Measurements from ENCODE around the gene ASXL2. TPM values are rescaled to one million over a fixed set of nuclear protein-coding genes. Genes with fewer than 3 reads are reported as not detected.

Gene ASXL2
- total RNA-seq, 1 experiment from 2014 or later, result 34.5 TPM

DNA sequence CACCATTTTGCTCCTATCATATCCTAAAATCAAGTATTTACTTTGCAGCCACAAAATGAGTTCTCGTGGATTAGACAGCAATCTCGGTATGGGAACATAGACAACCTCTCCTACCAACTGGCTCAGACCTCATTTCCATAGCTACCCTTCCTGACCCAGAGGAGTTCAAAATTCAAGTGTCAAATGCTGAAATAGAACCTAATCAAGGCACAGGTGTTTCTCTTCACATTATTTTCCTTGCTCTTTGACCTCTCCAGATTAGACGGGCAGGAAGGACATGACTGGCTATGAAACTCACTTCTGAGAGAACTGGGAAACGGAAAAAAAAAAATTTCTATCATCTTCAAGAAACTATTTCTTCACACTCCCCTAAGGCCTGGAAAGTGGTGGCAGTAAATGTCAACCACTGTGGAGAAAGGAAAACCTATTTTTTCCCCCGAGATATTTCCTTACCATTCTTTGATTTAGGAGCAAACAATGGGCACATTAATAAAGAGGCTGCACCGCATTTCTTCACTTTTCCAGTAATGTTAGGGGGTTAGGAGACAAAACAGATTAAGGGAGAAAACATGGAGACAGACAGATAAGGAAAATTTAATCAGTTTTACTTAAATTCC lies 141.3 kb downstream of the ASXL2 start:
- no peak for TF ChIP-seq CTCF (conservative IDR thresholded peaks at IDR 0.05; ENCODE audit: low read depth, low read length)
- no peak for TF ChIP-seq EZH2 (IDR thresholded peaks at IDR 0.05; ENCODE audit: borderline replicate concordance, low read depth, low read length, poor library complexity, severe bottlenecking)
- intact Hi-C loops (cut with micrococcal nuclease; ENCODE audit: unreplicated experiment), result no loop called here
- Histone ChIP-seq H3K9me3 (ENCODE audit: low read depth, low read length, poor library complexity, severe bottlenecking) (no peaks in the 10 kb centered on the region), H3K27ac (ENCODE audit: low read depth, low read length, poor library complexity, severe bottlenecking) (no peak overlapping the region), H3K4me1 (ENCODE audit: insufficient read depth, low read length, poor library complexity, severe bottlenecking) (peaks cover 19% of the 10 kb centered on the region), H3K4me3 (ENCODE audit: low read depth, low read length, poor library complexity, severe bottlenecking) (no peak overlapping the region), H3K36me3 (ENCODE audit: insufficient read depth, low read length, poor library complexity, severe bottlenecking) (no peaks in the 10 kb centered on the region), H3K27me3 (replicated peaks; ENCODE audit: insufficient read depth, low read depth, low read length, poor library complexity) (no peaks in the 10 kb centered on the region)
- ChIA-PET POLR2A (ENCODE audit: low non-redundant PET) (no interaction called here), CTCF (no interaction called here)
- no peak for DNase-seq (ENCODE audit: low spot score)
- BruUV-seq (replicated peaks), result no TSS peak

DNA sequence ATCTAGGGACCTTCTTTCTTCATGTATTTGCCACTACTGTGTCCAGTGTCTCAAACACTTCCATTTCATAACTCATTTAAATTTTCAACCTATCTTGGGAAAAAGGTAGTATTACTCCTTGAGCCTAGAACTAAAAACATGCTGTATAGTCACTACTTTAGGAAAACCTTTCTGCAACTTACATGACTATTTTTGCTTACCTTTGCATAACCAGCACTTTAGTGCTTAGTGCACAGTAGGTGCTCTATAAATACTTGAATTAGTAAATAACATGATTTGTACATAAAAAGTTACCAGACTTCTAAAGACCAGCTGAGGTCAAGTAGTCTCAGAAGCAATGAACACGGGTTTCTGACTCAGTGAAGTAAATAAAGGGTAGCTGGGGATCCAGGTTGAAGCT lies 142.5 kb downstream of the ASXL2 start:
- intact Hi-C loops (cut with micrococcal nuclease; ENCODE audit: unreplicated experiment), result no loop called here
- no peaks in the 10 kb centered on the region for H3K9me3 ChIP-seq (ENCODE audit: low read depth, low read length, poor library complexity, severe bottlenecking)
- no peak overlapping the region for H3K27ac ChIP-seq (ENCODE audit: low read depth, low read length, poor library complexity, severe bottlenecking)
- POLR2A ChIA-PET (ENCODE audit: low non-redundant PET), result no interaction called here
- CTCF ChIA-PET, result no interaction called here
- BruUV-seq (replicated peaks), result no TSS peak
- TF ChIP-seq EZH2 (IDR thresholded peaks at IDR 0.05; ENCODE audit: borderline replicate concordance, low read depth, low read length, poor library complexity, severe bottlenecking) (no peak), CTCF (conservative IDR thresholded peaks at IDR 0.05; ENCODE audit: low read depth, low read length) (no peak)
- peaks cover 9% of the 10 kb centered on the region for H3K4me1 ChIP-seq (ENCODE audit: insufficient read depth, low read length, poor library complexity, severe bottlenecking)
- no peak for DNase-seq (ENCODE audit: low spot score)
- H3K27me3 ChIP-seq (replicated peaks; ENCODE audit: insufficient read depth, low read depth, low read length, poor library complexity), result no peaks in the 10 kb centered on the region
- H3K4me3 ChIP-seq (ENCODE audit: low read depth, low read length, poor library complexity, severe bottlenecking), result no peak overlapping the region
- no peaks in the 10 kb centered on the region for H3K36me3 ChIP-seq (ENCODE audit: insufficient read depth, low read length, poor library complexity, severe bottlenecking)

GRCh38 chr2:25728559-25728958 lies 149.7 kb downstream of the ASXL2 start:
- Histone ChIP-seq H3K9me3 (ENCODE audit: low read depth, low read length, poor library complexity, severe bottlenecking) (no peaks in the 10 kb centered on the region), H3K36me3 (ENCODE audit: insufficient read depth, low read length, poor library complexity, severe bottlenecking) (no peaks in the 10 kb centered on the region), H3K4me1 (ENCODE audit: insufficient read depth, low read length, poor library complexity, severe bottlenecking) (no peaks in the 10 kb centered on the region), H3K27me3 (replicated peaks; ENCODE audit: insufficient read depth, low read depth, low read length, poor library complexity) (no peaks in the 10 kb centered on the region), H3K4me3 (ENCODE audit: low read depth, low read length, poor library complexity, severe bottlenecking) (no peak overlapping the region), H3K27ac (ENCODE audit: low read depth, low read length, poor library complexity, severe bottlenecking) (no peak overlapping the region)
- TF ChIP-seq CTCF (conservative IDR thresholded peaks at IDR 0.05; ENCODE audit: low read depth, low read length) (no peak), EZH2 (IDR thresholded peaks at IDR 0.05; ENCODE audit: borderline replicate concordance, low read depth, low read length, poor library complexity, severe bottlenecking) (no peak)
- no TSS peak for BruUV-seq (replicated peaks)
- CTCF ChIA-PET, result no interaction called here
- intact Hi-C loops (cut with micrococcal nuclease; ENCODE audit: unreplicated experiment), result no loop called here
- DNase-seq (ENCODE audit: low spot score), result no peak
- POLR2A ChIA-PET (ENCODE audit: low non-redundant PET), result no interaction called here
